GM12892 (cell line): Measurements from ENCODE around the gene KIF26A.

Experiments used
- POLR2A ChIP-seq: IDR thresholded peaks from 2 replicates; pipeline ENCODE4 v1.6.1; 2011; ENCODE audit warnings: low read depth, low read length, control low read depth
- TAF1 ChIP-seq: IDR thresholded peaks from 2 replicates; pipeline ENCODE4 v1.6.1; 2011; ENCODE audit warnings: low read depth, mild to moderate bottlenecking, control low read depth, low read length, borderline replicate concordance

- TF ChIP-seq TAF1 (no peak), POLR2A (no peak)
These were observed 32.4 kb upstream of the KIF26A start for GRCh38 chr14:104105822-104106470.
